IPS-11a (cell line): Measurements from ENCODE around the gene TRPM2.

Experiments
- H3K4me3 ChIP-seq: one replicate; pipeline ENCODE4 v1.5.1; 2013; ENCODE audit warnings: low read depth, low read length, control low read depth

The TRPM2 gene

GRCh38 chr21:44370786-44371410 is 17.5 kb downstream of the TRPM2 start:
- no peak overlapping the region for H3K4me3 ChIP-seq

GRCh38 chr21:44371596-44371995 is 18.2 kb downstream of the TRPM2 start:
- no peak overlapping the region for H3K4me3 ChIP-seq

- no peak overlapping the region for H3K4me3 ChIP-seq
These were observed 19.2 kb downstream of the TRPM2 start for GRCh38 chr21:44372616-44373015.

GRCh38 chr21:44374601-44375280 is 21.3 kb downstream of the TRPM2 start:
- no peak overlapping the region for H3K4me3 ChIP-seq

GRCh38 chr21:44375281-44375651 is 21.8 kb downstream of the TRPM2 start:
- H3K4me3 ChIP-seq, result no peak overlapping the region

GRCh38 chr21:44375761-44376241 is 22.4 kb downstream of the TRPM2 start:
- no peak overlapping the region for H3K4me3 ChIP-seq

- no peak overlapping the region for H3K4me3 ChIP-seq
These were observed 23.2 kb downstream of the TRPM2 start for GRCh38 chr21:44376606-44377005.

- H3K4me3 ChIP-seq, result no peak overlapping the region
These were observed 23.9 kb downstream of the TRPM2 start for GRCh38 chr21:44377201-44377921.

- no peak overlapping the region for H3K4me3 ChIP-seq
These were observed 24.7 kb downstream of the TRPM2 start for GRCh38 chr21:44377922-44378645.

GRCh38 chr21:44378646-44379514 is 25.5 kb downstream of the TRPM2 start:
- no peak overlapping the region for H3K4me3 ChIP-seq

GRCh38 chr21:44379515-44379848 is 26.1 kb downstream of the TRPM2 start:
- H3K4me3 ChIP-seq, result no peak overlapping the region

GRCh38 chr21:44379991-44380865 is 26.8 kb downstream of the TRPM2 start:
- H3K4me3 ChIP-seq, result no peak overlapping the region

- H3K4me3 ChIP-seq, result no peak overlapping the region
These were observed 27.5 kb downstream of the TRPM2 start for GRCh38 chr21:44380876-44381275.

- no peak overlapping the region for H3K4me3 ChIP-seq
These were observed 28.5 kb downstream of the TRPM2 start for GRCh38 chr21:44381874-44382273.

GRCh38 chr21:44382536-44382935 is 29.1 kb downstream of the TRPM2 start:
- H3K4me3 ChIP-seq, result no peak overlapping the region

GRCh38 chr21:44383216-44383615 is 29.8 kb downstream of the TRPM2 start:
- no peak overlapping the region for H3K4me3 ChIP-seq

GRCh38 chr21:44384968-44385367 is 31.5 kb downstream of the TRPM2 start:
- H3K4me3 ChIP-seq, result no peak overlapping the region

GRCh38 chr21:44389335-44389734 is 35.9 kb downstream of the TRPM2 start:
- no peak overlapping the region for H3K4me3 ChIP-seq

- no peak overlapping the region for H3K4me3 ChIP-seq
These were observed 37.5 kb downstream of the TRPM2 start for GRCh38 chr21:44390886-44391285.
